HG03139 (cell line): Measurements from ENCODE around the gene MRPL40.

ENCODE experiments used
- ATAC-seq: cut with Tn5 transposase; IDR thresholded peaks from one replicate; pipeline ENCODE4 v1.9.1; 2021; ENCODE audit not compliant: unreplicated experiment

Gene MRPL40

DNA sequence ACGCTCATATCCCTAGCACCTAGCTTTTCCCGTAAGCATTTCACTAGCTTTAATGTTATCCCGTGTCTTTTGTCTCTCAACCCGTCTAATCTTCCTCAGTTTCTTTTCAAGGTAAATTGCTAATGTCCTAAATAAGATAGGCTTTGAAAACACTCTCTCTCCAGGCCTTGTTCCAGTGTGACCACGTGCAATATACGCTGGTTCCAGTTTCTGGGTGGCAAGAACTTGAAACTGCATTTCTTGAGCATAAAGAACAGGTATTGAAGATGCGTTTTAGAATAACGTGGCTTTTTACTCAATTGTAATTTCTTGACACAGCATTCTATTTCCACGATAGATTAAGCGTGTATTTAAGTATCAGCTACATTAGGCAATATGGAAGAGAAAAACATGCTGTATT is 48.4 kb downstream of the MRPL40 start:
- no peak for ATAC-seq

- ATAC-seq: no peak
Observed at GRCh38 chr22:19482297-19482696, 50.0 kb downstream of the MRPL40 start.

DNA sequence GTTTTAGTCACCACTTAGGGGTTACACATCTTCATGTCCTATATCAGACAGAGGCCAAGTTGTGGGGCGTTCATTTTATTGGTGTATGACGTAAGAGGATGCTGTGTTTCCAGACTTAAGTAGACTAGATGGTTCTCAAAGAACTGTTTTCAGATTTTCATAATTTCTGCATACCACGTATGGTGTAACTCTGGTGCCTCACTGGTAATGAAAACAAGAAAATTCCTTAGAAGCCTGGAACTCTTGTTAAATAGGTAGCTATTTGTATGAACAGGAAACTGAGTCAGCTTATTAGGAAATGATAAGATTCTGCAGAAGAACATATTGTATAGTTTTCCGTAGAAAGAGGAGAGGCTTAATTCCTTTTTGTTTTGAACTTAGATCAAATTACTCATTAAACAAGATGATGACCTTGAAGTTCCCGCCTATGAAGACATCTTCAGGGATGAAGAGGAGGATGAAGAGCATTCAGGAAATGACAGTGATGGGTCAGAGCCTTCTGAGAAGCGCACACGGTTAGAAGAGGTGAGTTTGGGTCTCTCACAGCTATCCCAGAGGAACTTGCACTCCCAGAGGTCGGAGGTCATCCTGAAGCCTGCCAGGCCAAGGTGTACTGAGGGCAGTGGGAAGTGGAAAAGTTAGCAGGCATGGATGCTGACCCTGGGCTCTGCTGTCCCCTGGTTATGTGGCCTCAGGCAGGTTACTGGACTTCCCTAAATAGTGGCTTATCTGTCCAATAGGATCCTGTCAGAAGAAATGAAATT is 51.3 kb downstream of the MRPL40 start:
- no peak for ATAC-seq
